Testis (tissue), 3 donors: ENCODE measurements around the gene PPFIBP2. TPM values are rescaled to one million over a fixed set of nuclear protein-coding genes. Genes with fewer than 3 reads are reported as not detected.

Source experiments
- DNase-seq: peaks from one replicate; pipeline ENCODE4 v3.0.0-alpha.2; 2019
- H3K27ac ChIP-seq, 2 donors: fragments of 200-600 bp; sonication (generic); one replicate each; pipeline ENCODE4 v1.5.1; 2019
- H3K27me3 ChIP-seq: fragments of 200-600 bp; sonication (generic); one replicate; pipeline ENCODE4 v1.5.1; 2019
- H3K36me3 ChIP-seq: fragments of 200-600 bp; sonication (generic); one replicate; pipeline ENCODE4 v1.5.1; 2017; ENCODE audit warnings: low read depth; ENCODE audit errors: missing control alignments
- H3K4me1 ChIP-seq: fragments of 200-600 bp; sonication (generic); one replicate; pipeline ENCODE4 v1.5.1; 2019
- H3K4me3 ChIP-seq, 2 donors: fragments of 200-600 bp; sonication (generic); one replicate each; pipeline ENCODE4 v1.5.1; 2017 to 2019
- H3K9me3 ChIP-seq: fragments of 200-600 bp; sonication (generic); one replicate; pipeline ENCODE4 v1.5.1; 2017
- CTCF ChIP-seq, 3 experiments: fragments of 450-650 bp in 2 of 3; fragments of 200-600 bp in 1 of 3; sonication (generic) in 1 of 3; IDR thresholded peaks; one replicate each; pipeline ENCODE4 v1.5.1; 2016 to 2019; ENCODE audit warnings: antibody characterized with exemption in 3 of 3, mild to moderate bottlenecking in 2 of 3, moderate library complexity in 1 of 3
- POLR2A ChIP-seq: fragments of 450-650 bp; IDR thresholded peaks from one replicate; pipeline ENCODE4 v1.6.1; 2017; ENCODE audit warnings: antibody characterized with exemption, mild to moderate bottlenecking, moderate library complexity
- WGBS, 2 donors: methylation state at CpG; one replicate each; pipeline ENCODE4 v1.1.5; 2018; 5-methylcytosine and 5-hydroxymethylcytosine counted together
- intact Hi-C: fragments of 100-400 bp; cut with DNase I; formaldehyde crosslinking; loops from one replicate; pipeline ENCODE4 v1.15.1; 2023; ENCODE audit warnings: low total_unique reads
- polyA plus RNA-seq: library from polyadenylated mRNA; stranded (reverse); fragments of 350-450 nt; fragmentation: Illumina TruSeq; extraction: RNeasy Lipid Tissue Mini Kit (QIAGEN cat#74804); gene quantifications from one replicate; pipeline ENCODE4 v1.2.3, GENCODE V29; 2014; ENCODE audit warnings: low read depth, low replicate concordance; ENCODE audit not compliant: insufficient read depth
- total RNA-seq, 2 donors: library from RNA; depleted of rRNA; stranded (reverse); fragments of >200 nt; gene quantifications; one replicate each; pipeline ENCODE4 v1.2.3, GENCODE V29; 2016

The PPFIBP2 gene
- total and polyA plus RNA-seq, 3 donors from 2014 or later: 70.5 to 105 (median 104) TPM

GRCh38 chr11:7525424-7525823 lies 11.6 kb downstream of the PPFIBP2 start:
- TF ChIP-seq POLR2A (no peak), CTCF (IDR thresholded peaks at IDR 0.05) (no peak)
- intact Hi-C loops: no loop called here
- Histone ChIP-seq H3K27me3 (no peaks in the 10 kb centered on the region), H3K4me3 (no peak overlapping the region), H3K4me1 (peaks cover 5% of the 10 kb centered on the region), H3K9me3 (no peaks in the 10 kb centered on the region), H3K27ac (no peak overlapping the region), H3K36me3 (no peaks in the 10 kb centered on the region)
- no peak for DNase-seq
- WGBS, 2 donors: 92 to 99% methylated on average over 4 of the region's 4 CpGs

GRCh38 chr11:7527029-7527428 lies 13.2 kb downstream of the PPFIBP2 start:
- no peaks in the 10 kb centered on the region for H3K9me3 ChIP-seq
- H3K4me1 ChIP-seq: no peaks in the 10 kb centered on the region
- H3K27ac ChIP-seq: no peak overlapping the region
- TF ChIP-seq CTCF (IDR thresholded peaks at IDR 0.05): no peak
- no peak for TF ChIP-seq POLR2A
- H3K36me3 ChIP-seq: no peaks in the 10 kb centered on the region
- H3K27me3 ChIP-seq: no peaks in the 10 kb centered on the region
- no peak overlapping the region for H3K4me3 ChIP-seq
- intact Hi-C loops: no loop called here
- DNase-seq: no peak
- WGBS, 2 donors: 75 to 91% methylated on average over 1 of the region's 1 CpG

- no peak for DNase-seq
- TF ChIP-seq POLR2A (no peak), CTCF (IDR thresholded peaks at IDR 0.05) (no peak)
- WGBS, 2 donors: 90% methylated on average over 2 to 4 of the region's 4 CpGs
- Histone ChIP-seq H3K4me1 (no peaks in the 10 kb centered on the region), H3K36me3 (no peaks in the 10 kb centered on the region), H3K9me3 (no peaks in the 10 kb centered on the region), H3K27me3 (no peaks in the 10 kb centered on the region), H3K27ac (no peak overlapping the region), H3K4me3 (no peak overlapping the region)
- intact Hi-C loops: no loop called here
Measured at GRCh38 chr11:7528514-7529049, 14.8 kb downstream of the PPFIBP2 start.

GRCh38 chr11:7530013-7530640 lies 16.3 kb downstream of the PPFIBP2 start:
- DNase-seq: no peak
- Histone ChIP-seq H3K27ac (no peak overlapping the region), H3K9me3 (no peaks in the 10 kb centered on the region), H3K27me3 (no peaks in the 10 kb centered on the region), H3K4me3 (no peak overlapping the region), H3K36me3 (no peaks in the 10 kb centered on the region), H3K4me1 (no peaks in the 10 kb centered on the region)
- no peak for TF ChIP-seq CTCF (IDR thresholded peaks at IDR 0.05)
- no peak for TF ChIP-seq POLR2A
- WGBS, 2 donors: 91% methylated on average over 1 of the region's 1 CpG
- intact Hi-C loops: no loop called here

GRCh38 chr11:7531011-7531410 lies 17.2 kb downstream of the PPFIBP2 start:
- DNase-seq: no peak
- Histone ChIP-seq H3K36me3 (no peaks in the 10 kb centered on the region), H3K4me1 (no peaks in the 10 kb centered on the region), H3K27me3 (no peaks in the 10 kb centered on the region), H3K9me3 (no peaks in the 10 kb centered on the region), H3K27ac (no peak overlapping the region), H3K4me3 (no peak overlapping the region)
- intact Hi-C loops: no loop called here
- TF ChIP-seq CTCF (IDR thresholded peaks at IDR 0.05) (no peak), POLR2A (no peak)
